NCI-H226 (cell line): ENCODE results near the gene SBNO2.
A peak's percentile ranks its signal among the peaks of the same experiment; 100 is the strongest.

ENCODE experiments used
- DNase-seq: peaks from one replicate; pipeline ENCODE4 v3.0.0-alpha.2; 2015

Gene SBNO2

DNA sequence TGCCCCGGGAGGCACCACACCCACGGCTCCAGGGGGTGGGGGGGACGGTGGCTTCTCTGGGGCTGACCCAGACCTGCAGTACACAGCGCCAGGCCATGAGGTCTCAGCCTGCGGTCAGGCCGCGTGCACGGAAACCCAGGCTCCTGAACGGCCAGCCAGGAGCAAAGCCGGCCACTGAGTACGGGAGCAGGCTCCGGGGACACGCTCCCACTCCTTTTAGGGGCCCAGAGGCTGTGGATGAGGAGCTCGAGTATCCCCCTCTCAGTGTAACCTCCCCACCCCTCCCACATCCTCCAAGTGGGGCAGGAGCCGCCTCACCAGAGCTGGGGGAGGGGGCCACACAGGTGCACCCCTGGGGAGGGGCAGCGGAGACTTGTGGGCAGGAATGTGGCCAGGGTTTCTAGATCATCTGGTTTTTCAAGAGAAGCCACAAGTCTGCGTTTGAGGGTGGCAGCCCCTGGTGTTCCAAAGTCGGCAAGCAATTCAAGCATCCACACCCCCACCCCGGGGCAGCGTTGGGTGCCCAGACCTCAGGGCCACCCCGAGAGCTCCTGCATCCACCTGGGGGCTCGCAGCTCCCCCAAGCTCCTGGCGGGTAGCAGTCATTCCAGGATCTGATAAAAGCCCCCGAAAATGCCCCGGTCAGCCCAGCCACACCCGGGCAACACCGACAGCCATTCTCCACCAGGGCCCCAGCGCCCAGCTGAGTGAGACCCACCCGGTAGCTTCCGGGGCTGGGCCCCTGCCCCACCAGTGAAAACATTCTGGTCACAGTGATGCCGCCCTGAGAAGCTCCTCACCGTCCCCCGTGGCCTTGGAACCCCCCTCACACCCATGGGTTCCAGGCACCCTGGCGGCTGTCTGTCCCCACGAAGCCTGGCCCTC, 6.1 kb downstream of the SBNO2 start:
- DNase-seq: no peak

DNA sequence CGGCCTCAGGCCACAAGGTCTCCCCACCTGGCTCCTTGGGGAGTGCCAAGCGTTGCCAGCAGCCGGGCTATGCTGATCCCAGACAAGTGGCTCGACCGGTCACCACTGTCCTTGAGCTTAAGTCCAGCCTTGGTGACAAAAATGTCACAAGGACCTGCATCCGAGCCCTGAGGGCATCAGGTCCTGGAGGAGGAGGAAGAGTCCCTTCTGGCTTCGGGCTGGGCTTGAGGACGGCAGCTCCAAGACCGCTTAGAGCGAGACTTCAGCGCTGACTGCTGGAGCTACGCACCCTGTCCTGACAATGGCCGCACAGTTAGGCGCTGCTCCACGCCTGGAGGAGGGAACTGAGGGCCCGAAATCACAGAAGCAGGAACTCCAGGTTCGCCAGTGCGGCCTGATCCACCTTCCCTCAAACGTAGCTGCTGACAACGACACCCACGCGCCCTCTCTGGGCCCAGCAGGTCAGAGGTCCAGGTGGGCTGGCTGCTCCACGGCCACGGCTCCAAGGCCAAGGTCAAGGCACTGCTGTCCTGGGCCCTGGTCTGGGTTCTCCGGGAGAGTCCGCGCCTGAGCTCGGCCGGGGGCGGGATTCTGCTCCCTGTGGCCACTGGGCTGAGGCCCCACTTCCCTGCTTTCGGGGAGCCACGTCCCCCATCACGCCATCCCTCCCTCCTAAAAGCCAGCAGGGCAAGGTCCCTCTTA, 7.0 kb downstream of the SBNO2 start:
- no peak for DNase-seq

- peak; percentile 52 for DNase-seq
Measured at GRCh38 chr19:1164684-1165531, 9.2 kb downstream of the SBNO2 start.

- DNase-seq: no peak
Measured at GRCh38 chr19:1163934-1164683, 10.0 kb downstream of the SBNO2 start.

DNA sequence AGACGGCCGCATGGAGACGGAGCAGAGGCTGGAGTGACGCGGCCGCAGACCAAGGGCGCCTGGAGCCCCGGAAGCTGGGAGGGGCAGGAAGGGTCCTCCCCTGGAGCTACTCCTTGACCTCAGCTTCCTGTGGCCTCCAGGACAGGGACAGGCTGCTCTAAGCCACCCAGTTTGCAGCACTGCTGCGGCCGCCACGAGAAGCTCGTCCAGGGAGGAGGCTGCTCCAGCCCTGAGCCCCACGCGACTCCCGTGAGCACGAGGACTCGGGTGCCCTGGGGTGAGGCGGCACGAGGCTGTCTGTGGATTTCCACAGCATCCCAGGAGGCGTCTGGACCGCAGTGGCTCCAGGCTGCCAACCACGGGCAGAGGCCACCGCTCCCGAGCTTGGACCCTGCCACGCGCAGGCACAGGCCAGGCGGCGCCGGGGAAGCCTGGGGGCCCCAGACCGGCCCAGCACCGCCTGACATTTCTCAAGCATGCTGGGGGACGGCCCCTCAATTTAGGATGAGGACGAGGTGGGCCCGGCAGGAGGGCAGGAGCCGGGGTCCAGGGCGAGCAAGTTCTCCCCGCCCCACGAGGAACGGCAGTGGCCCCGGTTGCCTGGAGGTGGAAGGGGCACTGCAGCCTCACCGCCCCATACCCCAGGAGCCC, 10.7 kb downstream of the SBNO2 start:
- DNase-seq: no peak

DNA sequence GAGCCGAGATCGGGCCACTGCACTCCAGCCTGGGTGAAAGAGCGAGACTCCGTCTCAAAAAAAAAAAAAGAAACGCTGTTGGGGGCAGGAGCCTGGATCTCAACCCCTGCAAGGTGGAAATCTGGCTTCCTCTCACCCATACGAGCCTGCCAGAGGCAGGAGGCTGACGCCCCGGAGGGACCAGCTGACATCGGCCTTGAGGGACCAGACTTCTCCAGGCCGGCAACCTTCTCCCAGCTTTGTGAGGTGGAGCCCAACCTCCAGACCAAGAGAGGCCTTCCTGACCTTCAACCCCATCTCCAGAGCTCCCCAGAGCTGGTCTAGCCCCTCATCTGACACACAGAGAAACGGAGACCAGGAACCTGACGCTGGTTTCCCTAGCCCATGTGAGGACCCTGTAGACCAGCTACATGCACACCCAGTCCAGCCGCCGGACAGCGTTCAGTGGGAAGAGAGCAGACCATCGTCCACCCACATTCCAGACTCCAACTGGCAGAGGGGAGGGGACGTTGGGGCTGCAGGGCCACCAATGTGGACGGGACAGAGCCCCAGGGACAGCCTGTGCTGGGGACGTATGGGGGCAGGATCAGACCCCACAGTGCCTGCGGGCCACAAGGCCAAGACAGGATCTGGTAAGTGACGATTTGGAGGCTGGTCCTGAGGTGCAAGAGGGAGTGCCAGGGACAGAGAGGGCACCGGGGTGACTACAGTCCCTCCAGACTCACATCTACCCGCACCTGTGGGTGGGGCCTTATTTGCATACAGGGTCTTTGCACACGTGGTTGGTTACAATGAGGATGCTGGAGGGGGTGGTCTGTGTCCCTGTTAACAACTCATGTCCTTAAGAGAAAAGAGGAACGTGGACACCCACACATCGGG, 11.4 kb downstream of the SBNO2 start:
- no peak for DNase-seq

DNA sequence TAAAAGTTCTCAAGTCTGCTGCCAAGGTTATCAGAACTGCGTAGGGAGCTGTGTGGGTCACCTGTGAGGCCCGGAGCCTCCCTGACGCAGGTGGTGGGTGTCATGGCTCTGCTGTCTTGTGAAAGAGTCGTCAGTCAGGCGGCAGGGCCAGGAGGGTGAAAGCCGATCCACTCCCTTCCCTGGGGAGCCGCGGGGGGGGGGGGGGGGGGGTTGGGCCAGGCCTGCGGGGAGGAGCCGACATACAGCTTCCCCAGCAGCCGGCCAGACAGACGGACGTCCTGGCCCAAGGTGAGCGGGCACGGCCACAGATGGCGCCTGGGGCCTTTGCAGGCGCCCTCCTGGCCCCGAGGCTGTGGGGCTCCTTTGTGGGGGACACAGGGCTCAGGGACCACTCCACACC, 12.4 kb downstream of the SBNO2 start:
- peak; percentile 80 for DNase-seq

- peak; percentile 56 for DNase-seq
Measured at GRCh38 chr19:1159864-1160595, 14.0 kb downstream of the SBNO2 start.

DNA sequence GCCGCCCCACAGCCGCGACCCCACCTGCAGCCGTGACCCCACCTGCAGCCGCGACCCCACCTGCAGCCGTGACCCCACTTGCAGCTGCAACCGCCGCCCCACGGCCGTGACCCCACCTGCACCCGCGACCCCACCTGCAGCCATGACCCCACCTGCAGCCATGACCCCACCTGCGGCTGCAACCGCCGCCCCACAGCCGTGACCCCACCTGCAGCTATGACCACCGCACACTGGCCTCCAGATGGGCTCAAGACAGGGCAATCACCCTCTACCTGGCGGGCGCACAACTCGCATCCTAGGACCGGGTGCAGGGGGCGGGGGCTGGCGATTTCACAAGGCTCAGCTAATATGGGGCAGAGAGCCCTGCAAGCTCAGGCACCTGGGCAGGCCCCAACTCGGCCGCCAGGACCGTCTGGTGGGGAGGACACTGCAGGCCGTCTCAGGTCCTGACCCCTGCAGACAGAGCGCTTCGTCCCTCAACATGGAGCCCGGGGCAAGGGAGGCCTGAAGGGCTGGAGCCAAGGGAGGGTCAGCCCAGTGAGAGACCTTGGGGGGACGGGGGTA, 15.1 kb downstream of the SBNO2 start:
- DNase-seq: no peak

GRCh38 chr19:1157931-1158884, 15.9 kb downstream of the SBNO2 start:
- no peak for DNase-seq

DNA sequence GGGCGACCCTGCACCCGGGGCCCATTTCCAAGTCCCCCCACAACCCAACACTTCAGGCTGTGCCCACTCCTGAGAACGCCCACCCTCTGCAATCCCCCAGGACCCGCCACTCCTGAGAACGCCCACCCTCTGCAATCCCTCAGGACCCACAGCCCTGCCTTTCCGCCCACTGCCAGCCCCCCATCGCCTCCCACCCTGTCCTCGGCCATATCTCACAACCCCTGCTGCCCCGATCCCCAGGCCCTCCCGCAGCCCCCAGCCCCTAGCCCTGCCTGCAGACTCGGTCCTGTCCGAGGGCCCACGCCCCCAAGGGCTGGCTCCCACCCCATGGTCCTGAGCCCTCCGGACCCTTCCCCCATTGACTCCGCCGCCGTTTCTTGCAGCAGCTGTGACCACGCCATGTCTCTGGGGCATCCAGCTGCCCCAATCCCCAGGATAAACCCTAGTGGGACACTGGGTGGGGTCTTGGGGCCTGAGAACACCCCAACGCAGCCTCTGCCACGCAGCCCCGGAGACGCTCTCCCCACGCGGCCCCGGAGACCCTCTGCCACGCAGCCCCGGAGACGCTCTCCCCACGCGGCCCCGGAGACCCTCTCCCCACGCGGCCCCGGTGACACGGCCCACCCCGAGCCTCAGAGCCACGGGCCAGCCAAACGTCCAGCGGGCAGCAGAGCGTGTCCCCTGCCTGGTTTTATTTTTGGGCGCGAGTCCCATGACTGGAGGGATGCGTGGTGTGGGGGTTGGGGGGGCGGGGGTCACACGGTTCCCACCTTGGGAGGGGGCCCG, 17.0 kb downstream of the SBNO2 start:
- no peak for DNase-seq

GRCh38 chr19:1156305-1156801, 17.7 kb downstream of the SBNO2 start:
- no peak for DNase-seq

DNA sequence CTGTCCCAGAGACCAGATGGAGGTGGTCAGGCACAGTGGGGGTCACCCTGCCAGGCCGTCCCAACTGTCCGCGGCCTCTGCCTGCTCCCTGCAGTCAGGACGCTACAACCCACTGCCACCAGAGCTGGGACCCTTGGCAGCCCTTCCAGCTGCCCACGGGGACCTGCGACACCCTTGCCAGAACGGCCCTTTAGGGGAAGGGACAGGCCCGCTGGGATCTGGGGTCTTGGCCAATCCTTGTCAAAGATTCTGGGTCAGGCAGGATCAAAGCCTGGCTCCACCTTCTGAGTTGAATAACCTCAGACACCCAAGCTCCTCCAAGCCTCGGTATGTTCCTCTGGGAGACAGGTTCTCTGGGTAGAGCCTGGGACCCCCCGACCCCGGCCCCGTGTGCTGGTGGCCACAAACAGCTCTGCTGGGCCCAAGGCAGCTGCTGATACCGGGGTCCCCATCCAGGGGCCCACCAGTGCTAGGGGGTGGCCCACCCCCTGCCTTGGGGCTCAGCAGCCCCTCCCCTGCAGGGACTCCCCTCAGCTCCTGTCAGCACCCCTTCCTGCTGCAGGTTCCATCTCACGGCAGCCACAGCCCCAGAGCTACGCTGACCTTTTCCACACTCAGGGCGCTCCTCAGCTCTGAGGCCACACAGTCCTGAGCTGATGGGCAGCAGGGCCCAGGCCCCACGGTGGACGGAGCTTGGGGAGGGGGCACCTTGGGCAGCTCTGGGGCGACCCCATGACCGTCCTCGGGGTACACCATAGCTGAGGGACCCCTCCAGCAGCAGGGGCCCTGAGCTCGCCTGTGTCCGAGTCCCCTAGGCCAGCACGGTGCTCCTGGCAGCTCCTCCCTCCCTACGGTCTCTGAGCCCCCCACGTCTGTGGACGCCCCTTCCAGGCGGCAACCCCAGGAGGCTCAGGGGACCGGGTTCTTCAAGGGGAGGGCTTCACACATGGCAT, 18.4 kb downstream of the SBNO2 start:
- no peak for DNase-seq

DNA sequence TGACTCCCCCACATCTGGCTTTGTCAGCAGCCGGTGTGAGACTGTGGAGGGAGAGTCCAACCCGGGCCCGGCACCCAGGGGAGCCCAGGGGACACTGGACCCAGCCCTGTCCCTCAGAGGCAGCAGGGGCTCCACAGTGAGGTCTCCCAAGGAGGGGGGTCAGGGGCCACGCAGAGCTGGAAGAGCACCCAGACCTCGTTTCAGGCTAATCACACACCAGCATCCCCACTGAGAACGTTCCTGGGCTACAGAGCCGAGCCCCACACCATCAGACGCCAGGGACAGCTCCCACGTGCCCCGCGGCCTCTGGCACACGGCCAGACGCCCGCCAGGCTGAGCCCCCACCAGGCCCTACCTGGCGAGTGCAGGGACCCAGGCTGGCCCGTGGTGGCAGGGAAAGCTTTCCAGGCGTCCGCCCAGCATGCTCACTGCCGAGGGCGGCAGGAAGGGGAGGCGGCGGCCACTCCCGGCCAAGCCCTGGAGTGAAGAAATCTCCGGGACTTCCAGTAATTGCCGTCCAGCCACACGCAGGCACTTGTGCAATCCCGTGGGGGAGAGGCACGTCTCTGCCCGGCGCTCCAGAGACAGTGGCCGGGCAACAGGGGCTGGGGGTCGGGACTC, 19.2 kb downstream of the SBNO2 start:
- peak; percentile 93 for DNase-seq

DNA sequence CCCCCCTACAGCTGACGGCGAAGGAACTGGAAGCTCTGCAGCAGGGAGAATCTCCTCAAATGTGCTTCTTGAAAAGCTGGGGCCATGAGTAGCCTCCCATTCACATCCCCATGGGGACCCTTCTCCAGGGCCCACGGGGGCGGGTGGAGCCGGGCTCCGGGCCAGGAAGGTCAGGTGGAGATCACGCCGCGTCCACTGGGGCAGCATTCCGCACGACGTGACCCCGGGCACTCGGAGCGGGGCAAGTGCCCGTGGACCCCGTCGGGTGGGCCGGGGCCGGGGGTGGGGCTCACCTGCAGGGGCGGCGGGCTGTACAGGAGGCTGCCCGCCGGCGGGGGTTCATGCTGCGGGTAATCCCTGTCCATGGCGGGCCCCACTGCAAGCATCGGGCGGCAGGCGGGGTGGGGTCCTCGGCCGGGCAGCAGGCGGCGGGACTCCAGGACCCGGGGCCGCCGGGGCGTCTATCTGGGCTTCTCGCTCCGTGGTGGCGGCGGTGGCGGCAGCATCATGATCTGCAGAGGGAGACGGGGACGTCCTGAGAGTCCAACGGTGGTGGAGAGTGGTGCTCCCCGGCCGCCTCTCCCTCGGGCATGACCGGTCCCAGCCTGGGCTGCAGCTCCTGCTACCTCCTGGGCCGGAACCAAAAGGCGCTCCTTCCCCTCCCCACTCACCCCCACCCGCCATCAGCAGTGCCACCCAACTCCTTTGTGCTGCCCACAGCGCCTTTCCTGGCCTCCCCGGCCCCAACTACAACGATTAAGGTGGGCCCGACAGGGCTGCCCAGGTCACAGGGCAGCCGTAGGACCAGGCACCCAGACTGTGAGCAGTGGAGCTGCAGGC, 20.0 kb downstream of the SBNO2 start:
- DNase-seq: no peak
